ENCODE data around the gene VAV2. TPM values are rescaled to one million over a fixed set of nuclear protein-coding genes. Genes with fewer than 3 reads are reported as not detected.

The VAV2 gene
- total and polyA plus RNA-seq, 12 donors: 2.9 to 7.1 (median 5.0) TPM

- 87 to 93% methylated on average over 24 of the region's 24 CpGs for WGBS, 2 donors
- intact Hi-C loops (cut with DNase I): no loop called here
These were observed 18.9 kb downstream of the VAV2 start for GRCh38 chr9:133973111-133973790.

GRCh38 chr9:133971981-133972941 lies 19.9 kb downstream of the VAV2 start:
- H3K9me3 ChIP-seq: peaks cover 0 to 2% (median 0%) of the 10 kb centered on the region in 11 donors
- H3K4me3 ChIP-seq: no peak overlapping the region
- no peaks in the 10 kb centered on the region for H3K27me3 ChIP-seq
- 89 to 94% methylated on average over 30 of the region's 30 CpGs for WGBS, 2 donors
- TF ChIP-seq CTCF (IDR thresholded peaks at IDR 0.05): no peak
- peaks cover 0 to 19% (median 0%) of the 10 kb centered on the region in 9 donors for H3K4me1 ChIP-seq
- DNase-seq: peak in 1 of 2 donors; percentile 7
- no peak for ATAC-seq
- H3K36me3 ChIP-seq: no peaks in the 10 kb centered on the region
- H3K27ac ChIP-seq: no peak overlapping the region
- intact Hi-C loops (cut with DNase I): no loop called here

More at GRCh38 chr9:133973111-133973790, 18.9 kb downstream of the VAV2 start:
- peaks cover 0 to 19% (median 0%) of the 10 kb centered on the region in 9 donors for H3K4me1 ChIP-seq
- no peaks in the 10 kb centered on the region for H3K9me3 ChIP-seq
- H3K4me3 ChIP-seq: no peak overlapping the region
- no peak for TF ChIP-seq CTCF (IDR thresholded peaks at IDR 0.05)
- ATAC-seq (no peak), DNase-seq (no peak)
- H3K36me3 ChIP-seq: no peaks in the 10 kb centered on the region
- H3K27ac ChIP-seq: no peak overlapping the region
- no peaks in the 10 kb centered on the region for H3K27me3 ChIP-seq

GRCh38 chr9:133971121-133971951 lies 20.8 kb downstream of the VAV2 start:
- Histone ChIP-seq H3K4me1 (peaks cover 0 to 19% (median 0%) of the 10 kb centered on the region in 9 donors), H3K4me3 (no peak overlapping the region), H3K36me3 (no peaks in the 10 kb centered on the region), H3K9me3 (peaks cover 0 to 4% (median 0%) of the 10 kb centered on the region in 11 donors), H3K27ac (no peak overlapping the region), H3K27me3 (no peaks in the 10 kb centered on the region)
- ATAC-seq (no peak), DNase-seq (peak in 1 of 2 donors; percentile 10)
- TF ChIP-seq CTCF (IDR thresholded peaks at IDR 0.05): no peak
- WGBS, 2 donors: 85 to 88% methylated on average over 22 of the region's 22 CpGs
- intact Hi-C loops (cut with DNase I): no loop called here
